H1 (cell line): ENCODE measurements around the gene ARAP2. TPM values are rescaled to one million over a fixed set of nuclear protein-coding genes. Genes with fewer than 3 reads are reported as not detected.

ENCODE experiments used
- CTCF ChIA-PET: fragments of 300-600 bp; sonication (Branson Sonifier 250); formaldehyde crosslinking; loops from one replicate; lab custom pipeline; 2021; ENCODE audit not compliant: partially characterized antibody; lab: Charles Lee
- POLR2A ChIA-PET: fragments of 300-600 bp; sonication (Branson Sonifier 250); formaldehyde crosslinking; loops from one replicate; lab custom pipeline; 2021; ENCODE audit warnings: inconsistent platforms; ENCODE audit not compliant: partially characterized antibody; lab: Charles Lee
- DNase-seq, 2 experiments: peaks; one replicate each; pipeline versions ENCODE4 v3.0.0 to v3.0.0-alpha.2; 2010 to 2022; ENCODE audit warnings: low spot score in 2 of 2, low read depth in 1 of 2, mixed read lengths in 1 of 2
- FAIRE-seq: peaks from 2 replicates; lab custom pipeline; 2011; peaks lifted over from hg19 to GRCh38; lab: Jason Lieb, UNC
- H2AFZ ChIP-seq: 2 replicates; pipeline ENCODE4 v1.8.1; 2012; ENCODE audit warnings: low read length, inconsistent platforms
- H2AK5ac ChIP-seq: 2 replicates; pipeline ENCODE4 v1.6.1; 2013; ENCODE audit warnings: low read depth, low read length
- H2BK120ac ChIP-seq: replicated peaks from 2 replicates; pipeline ENCODE3; 2013; ENCODE audit warnings: low read depth, low read length, inconsistent platforms
- H2BK12ac ChIP-seq: 2 replicates; pipeline ENCODE4 v1.6.1; 2013; ENCODE audit warnings: low read depth, low read length
- H2BK15ac ChIP-seq: 2 replicates; pipeline ENCODE4 v1.6.1; 2013; ENCODE audit warnings: low read length
- H2BK20ac ChIP-seq: 2 replicates; pipeline ENCODE4 v1.6.1; 2013; ENCODE audit warnings: low read length
- H2BK5ac ChIP-seq: 2 replicates; pipeline ENCODE4 v1.6.1; 2013; ENCODE audit warnings: low read depth, low read length
- H3K14ac ChIP-seq: 2 replicates; pipeline ENCODE4 v1.6.1; 2013; ENCODE audit warnings: inconsistent platforms; ENCODE audit not compliant: insufficient read length
- H3K18ac ChIP-seq: 2 replicates; pipeline ENCODE4 v1.6.1; 2013; ENCODE audit warnings: low read length; ENCODE audit errors: extremely low read depth
- H3K23ac ChIP-seq: 2 replicates; pipeline ENCODE4 v1.6.1; 2013; ENCODE audit warnings: inconsistent platforms; ENCODE audit not compliant: insufficient read length
- H3K23me2 ChIP-seq: 2 replicates; pipeline ENCODE4 v1.6.1; 2013; ENCODE audit warnings: low read depth, low read length
- H3K27ac ChIP-seq: 2 replicates; pipeline ENCODE4 v1.6.1; 2011; ENCODE audit warnings: low read depth, low read length, inconsistent platforms
- H3K27me3 ChIP-seq, 4 experiments: replicated peaks in 1 of 4; 1 replicate in 1 of 4; 2 replicates in 3 of 4; pipeline versions ENCODE4 v1.6.1 to v1.8.1; 2011 to 2013; ENCODE audit warnings: low read length in 3 of 4, mild to moderate bottlenecking in 3 of 4, inconsistent platforms in 2 of 4, mixed read lengths in 2 of 4, moderate library complexity in 1 of 4; ENCODE audit not compliant: control insufficient read depth in 3 of 4, insufficient read depth in 3 of 4; ENCODE audit errors: extremely low read depth in 1 of 4
- H3K36me3 ChIP-seq, 4 experiments: 2 replicates each; pipeline versions ENCODE4 v1.6.1 to v1.8.1; 2011 to 2013; ENCODE audit warnings: mild to moderate bottlenecking in 4 of 4, low read length in 3 of 4, moderate library complexity in 2 of 4, control low read depth in 1 of 4, inconsistent platforms in 1 of 4; ENCODE audit not compliant: insufficient read depth in 4 of 4, control insufficient read depth in 2 of 4
- H3K4ac ChIP-seq: replicated peaks from 2 replicates; pipeline ENCODE3; 2013; ENCODE audit warnings: low read length, low read depth, mixed read lengths, inconsistent platforms; ENCODE audit not compliant: insufficient read length
- H3K4me1 ChIP-seq, 4 experiments: replicated peaks in 1 of 4; 1 replicate in 1 of 4; 2 replicates in 3 of 4; pipeline versions ENCODE4 v1.6.1 to v1.8.1; 2011 to 2013; ENCODE audit warnings: low read length in 3 of 4, inconsistent platforms in 2 of 4, mixed read lengths in 1 of 4; ENCODE audit not compliant: insufficient read depth in 4 of 4, control insufficient read depth in 3 of 4
- H3K4me2 ChIP-seq, 2 experiments: 2 replicates each; pipeline versions ENCODE4 v1.6.1 to v1.8.1; 2011 to 2013; ENCODE audit warnings: low read depth in 2 of 2, low read length in 2 of 2, control low read depth in 1 of 2, inconsistent platforms in 1 of 2, mild to moderate bottlenecking in 1 of 2; ENCODE audit not compliant: insufficient read depth in 1 of 2
- H3K4me3 ChIP-seq, 4 experiments: fragments of 200-600, 300-600 bp in 1 of 4; sonication (generic), shearing (Covaris generic), sonication (Bioruptor Twin) in 1 of 4; 2 replicates each; pipeline versions ENCODE4 v1.5.1 to v1.8.1; 2011 to 2016; ENCODE audit warnings: low read length in 4 of 4, low read depth in 3 of 4, control low read depth in 2 of 4, inconsistent platforms in 2 of 4, mild to moderate bottlenecking in 2 of 4, mixed read lengths in 1 of 4, moderate library complexity in 1 of 4; ENCODE audit not compliant: insufficient read depth in 2 of 4; ENCODE audit errors: extremely low read depth in 1 of 4
- H3K56ac ChIP-seq: replicated peaks from 2 replicates; pipeline ENCODE3; 2013; ENCODE audit warnings: low read depth, mild to moderate bottlenecking, mixed read lengths, low read length, inconsistent platforms; ENCODE audit not compliant: insufficient read length
- H3K79me1 ChIP-seq: 2 replicates; pipeline ENCODE4 v1.6.1; 2013; ENCODE audit warnings: low read depth, low read length, control low read depth
- H3K79me2 ChIP-seq, 2 experiments: 2 replicates each; pipeline versions ENCODE4 v1.6.1 to v1.8.1; 2012 to 2013; ENCODE audit warnings: low read length in 2 of 2, mild to moderate bottlenecking in 2 of 2, inconsistent platforms in 1 of 2; ENCODE audit not compliant: insufficient read depth in 2 of 2, control insufficient read depth in 1 of 2
- H3K9ac ChIP-seq, 4 experiments: replicated peaks in 1 of 4; 1 replicate in 1 of 4; 2 replicates in 3 of 4; pipeline versions ENCODE4 v1.6.1 to v1.8.1; 2011 to 2013; ENCODE audit warnings: low read depth in 3 of 4, low read length in 3 of 4, control low read depth in 2 of 4, mild to moderate bottlenecking in 2 of 4, moderate library complexity in 2 of 4, inconsistent platforms in 1 of 4; ENCODE audit errors: extremely low read depth in 1 of 4
- H3K9me3 ChIP-seq, 2 experiments: 2 replicates each; pipeline versions ENCODE4 v1.6.1 to v1.8.1; 2012 to 2013; ENCODE audit warnings: mild to moderate bottlenecking in 2 of 2, moderate library complexity in 2 of 2, control low read depth in 1 of 2, inconsistent platforms in 1 of 2, low read depth in 1 of 2, low read length in 1 of 2, mixed read lengths in 1 of 2; ENCODE audit not compliant: insufficient read depth in 2 of 2
- H4K20me1 ChIP-seq, 2 experiments: replicated peaks in 1 of 2; 2 replicates each; pipeline versions ENCODE3 to v1.8.1; 2011 to 2013; ENCODE audit warnings: inconsistent platforms in 2 of 2, low read length in 2 of 2, mild to moderate bottlenecking in 1 of 2; ENCODE audit not compliant: insufficient read depth in 2 of 2, control insufficient read depth in 1 of 2
- H4K5ac ChIP-seq: 2 replicates; pipeline ENCODE4 v1.6.1; 2013; ENCODE audit warnings: low read length, low read depth, mixed read lengths, inconsistent platforms; ENCODE audit not compliant: insufficient read length
- H4K8ac ChIP-seq: 2 replicates; pipeline ENCODE4 v1.8.0; 2013; ENCODE audit warnings: mild to moderate bottlenecking, moderate library complexity, low read length, inconsistent platforms; ENCODE audit not compliant: insufficient read depth; ENCODE audit errors: extremely low read depth
- H4K91ac ChIP-seq: replicated peaks from 2 replicates; pipeline ENCODE3; 2013; ENCODE audit warnings: low read length, mixed read lengths, inconsistent platforms; ENCODE audit not compliant: insufficient read length
- ASH2L ChIP-seq: fragments of 200-600, 300-600 bp; sonication (generic); IDR thresholded peaks from one replicate; pipeline ENCODE4 v1.7.1; 2017; ENCODE audit warnings: low read length
- BCL11A ChIP-seq, 2 experiments: IDR thresholded peaks; one replicate each; pipeline ENCODE4 v1.6.1; 2011; ENCODE audit warnings: low read depth in 2 of 2, low read length in 2 of 2, mild to moderate bottlenecking in 2 of 2
- EP300 ChIP-seq, 2 experiments: IDR thresholded peaks; 1 replicate in 1 of 2; 2 replicates in 1 of 2; pipeline ENCODE4 v1.6.1; 2011 to 2012; ENCODE audit warnings: low read depth in 2 of 2, low read length in 2 of 2, mild to moderate bottlenecking in 2 of 2, borderline replicate concordance in 1 of 2, inconsistent platforms in 1 of 2, moderate library complexity in 1 of 2
- EZH2 ChIP-seq: fragments of 200-600 bp; sonication (generic); IDR thresholded peaks from 2 replicates; pipeline ENCODE4 v1.7.1; 2012; ENCODE audit warnings: low read depth, mild to moderate bottlenecking, moderate library complexity, low read length, inconsistent platforms; ENCODE audit not compliant: severe bottlenecking
- GTF2F1 ChIP-seq: IDR thresholded peaks from 2 replicates; pipeline ENCODE4 v1.6.1; 2012; ENCODE audit warnings: low read depth, low read length, improper control_type of control experiment, borderline replicate concordance
- HDAC6 ChIP-seq: IDR thresholded peaks from one replicate; pipeline ENCODE4 v1.7.1; 2012; ENCODE audit warnings: low read depth, mild to moderate bottlenecking, inconsistent platforms, low read length, moderate library complexity
- JUN ChIP-seq: IDR thresholded peaks from 2 replicates; pipeline ENCODE4 v1.6.1; 2011; ENCODE audit warnings: low read depth, mild to moderate bottlenecking, improper control_type of control experiment, low read length
- PHF8 ChIP-seq: fragments of 200-600 bp; sonication (generic); conservative IDR thresholded peaks from 2 replicates; pipeline ENCODE4 v1.7.1; 2012; ENCODE audit warnings: low read depth, mild to moderate bottlenecking, inconsistent platforms, low read length, moderate library complexity
- SIX5 ChIP-seq: IDR thresholded peaks from 2 replicates; pipeline ENCODE4 v1.6.1; 2011; ENCODE audit warnings: mild to moderate bottlenecking, low read depth, low read length
- ZNF274 ChIP-seq: IDR thresholded peaks from 2 replicates; pipeline ENCODE4 v1.7.0; 2012; ENCODE audit warnings: low read length, borderline replicate concordance; ENCODE audit errors: extremely low read depth
- WGBS, 2 experiments: shearing (Covaris generic) in 1 of 2; methylation state at CpG; one replicate each; pipeline versions ENCODE4 v1.1.6 to v1.1.7; 2013 to 2015; ENCODE audit warnings: low lambda C conversion rate in 2 of 2, mixed read lengths in 2 of 2, inconsistent platforms in 1 of 2, low coverage in 1 of 2, missing lambda C conversion rate in 1 of 2; ENCODE audit not compliant: insufficient replicate concordance in 2 of 2, insufficient coverage in 1 of 2, insufficient read length in 1 of 2; ENCODE audit errors: extremely low coverage in 1 of 2, missing lambda C conversion rate in 1 of 2; 5-methylcytosine and 5-hydroxymethylcytosine counted together
- polyA plus RNA-seq, 7 experiments: library from polyadenylated mRNA; depleted of rRNA in 3 of 7; stranded (reverse) in 5 of 7; unstranded in 2 of 7; fragments of >200 nt in 5 of 7; fragments of 200-250 nt in 2 of 7; gene quantifications; 1 replicate in 5 of 7; 2 replicates in 1 of 7; 4 replicates in 1 of 7; pipeline versions ENCODE4 v1.2.1 to v1.2.3, GENCODE V29; 2011 to 2013; ENCODE audit warnings: missing spikeins in 2 of 7, mixed read lengths in 2 of 7
- total RNA-seq: library from RNA; stranded (reverse); fragmentation: NEBNext Ultra II Directional; extraction: Animal tissue kit (Norgen Biotek cat#: 25700); gene quantifications from 2 replicates; pipeline ENCODE4 v1.2.1, GENCODE V29; 2021
- TF ChIP-seq, protein P1 (sequence below): IDR thresholded peaks from 2 replicates; pipeline ENCODE4 v1.6.1; 2012; ENCODE audit warnings: low read length, inconsistent platforms

Gene ARAP2
- total and polyA plus RNA-seq, 2 of the 8 experiments (the other 6 are each of a cell fraction or from before 2014, with no cell fraction given), result 0.15 to 2.3 TPM

DNA sequence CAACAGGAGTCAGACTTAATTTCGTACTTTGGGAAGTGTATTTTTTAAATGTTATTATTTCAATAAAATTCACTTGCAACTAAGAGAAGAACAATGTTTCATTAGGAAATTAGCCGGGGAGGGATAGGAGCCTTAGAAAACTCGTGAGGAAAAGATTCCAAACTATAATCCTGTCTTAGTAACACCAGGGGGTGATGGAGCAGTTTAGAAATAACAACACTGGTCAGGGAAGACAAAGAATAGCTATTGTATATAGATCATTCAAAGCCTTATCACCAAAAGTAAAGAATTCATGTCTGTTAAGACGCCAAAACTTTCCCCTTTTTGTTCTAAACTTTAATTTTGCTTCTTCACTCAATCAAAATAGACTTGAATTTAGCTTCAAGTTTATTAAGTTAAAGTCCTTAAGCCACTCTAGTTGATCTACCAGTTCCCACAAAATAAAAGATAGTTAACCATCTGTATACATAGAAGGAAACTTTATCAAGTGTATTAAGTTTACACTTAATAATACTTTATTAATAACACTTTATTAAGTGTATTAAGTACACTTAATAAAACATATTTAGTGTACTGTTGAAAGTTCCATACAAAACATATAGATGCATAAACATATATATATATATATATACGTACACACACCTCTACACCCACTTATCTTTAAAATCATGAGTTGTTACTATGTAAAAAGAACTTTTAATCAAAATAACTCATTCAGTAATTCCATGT lies 60.5 kb downstream of the ARAP2 start:
- no peak overlapping the region for H3K18ac ChIP-seq
- H4K91ac ChIP-seq, result no peak overlapping the region
- no peaks in the 10 kb centered on the region for H3K79me2 ChIP-seq
- H3K14ac ChIP-seq, result no peak overlapping the region
- no peaks in the 10 kb centered on the region for H3K9me3 ChIP-seq
- no peak overlapping the region for H3K23ac ChIP-seq
- H2BK20ac ChIP-seq, result no peak overlapping the region
- no peaks in the 10 kb centered on the region for H3K27me3 ChIP-seq
- H3K4me3 ChIP-seq, result no peak overlapping the region
- no peak overlapping the region for H4K8ac ChIP-seq
- no peak overlapping the region for H2AFZ ChIP-seq
- H3K36me3 ChIP-seq, result no peaks in the 10 kb centered on the region
- H3K9ac ChIP-seq, result no peak overlapping the region
- no peak overlapping the region for H2BK5ac ChIP-seq
- no peak overlapping the region for H3K4me2 ChIP-seq
- 76% methylated on average over 5 of the region's 5 CpGs; no CpG with 5 or more reads in 1 of the 2 experiments for WGBS, 2 experiments
- no peak overlapping the region for H4K5ac ChIP-seq
- no peaks in the 10 kb centered on the region for H3K79me1 ChIP-seq
- H2BK12ac ChIP-seq, result no peak overlapping the region
- ChIA-PET CTCF (interaction anchor here (0.6 to 1.1 kb wide), 2 partner anchors 1314 to 1878 kb away, joined by 3 read pairs; no protein-coding TSS in a partner anchor), POLR2A (no interaction called here)
- no peaks in the 10 kb centered on the region for H4K20me1 ChIP-seq
- H3K27ac ChIP-seq, result no peak overlapping the region
- DNase-seq (no peak), FAIRE-seq (no peak)
- no peak overlapping the region for H2BK120ac ChIP-seq
- H2AK5ac ChIP-seq, result no peak overlapping the region
- no peaks in the 10 kb centered on the region for H3K23me2 ChIP-seq
- H3K4ac ChIP-seq, result no peak overlapping the region
- no peak overlapping the region for H2BK15ac ChIP-seq
- H3K4me1 ChIP-seq, result no peaks in the 10 kb centered on the region; a peak in 1 of 7 replicates
- H3K56ac ChIP-seq, result no peak overlapping the region
- TF ChIP-seq HDAC6 (no peak), JUN (no peak), EP300 (IDR thresholded peaks at IDR 0.05; ENCODE audit: borderline replicate concordance in 1 of 2, low read depth in 2 of 2, low read length in 2 of 2) (no peak), ZNF274 (no peak), GTF2F1 (no peak), SIX5 (no peak), BCL11A (IDR thresholded peaks at IDR 0.05; ENCODE audit: low read depth in 2 of 2, low read length in 2 of 2) (no peak), PHF8 (no peak), ASH2L (no peak), EZH2 (no peak)
- TF ChIP-seq, protein P1, sequence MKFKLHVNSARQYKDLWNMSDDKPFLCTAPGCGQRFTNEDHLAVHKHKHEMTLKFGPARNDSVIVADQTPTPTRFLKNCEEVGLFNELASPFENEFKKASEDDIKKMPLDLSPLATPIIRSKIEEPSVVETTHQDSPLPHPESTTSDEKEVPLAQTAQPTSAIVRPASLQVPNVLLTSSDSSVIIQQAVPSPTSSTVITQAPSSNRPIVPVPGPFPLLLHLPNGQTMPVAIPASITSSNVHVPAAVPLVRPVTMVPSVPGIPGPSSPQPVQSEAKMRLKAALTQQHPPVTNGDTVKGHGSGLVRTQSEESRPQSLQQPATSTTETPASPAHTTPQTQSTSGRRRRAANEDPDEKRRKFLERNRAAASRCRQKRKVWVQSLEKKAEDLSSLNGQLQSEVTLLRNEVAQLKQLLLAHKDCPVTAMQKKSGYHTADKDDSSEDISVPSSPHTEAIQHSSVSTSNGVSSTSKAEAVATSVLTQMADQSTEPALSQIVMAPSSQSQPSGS, result no peak
